H9 (cell line): ENCODE data around the gene AGMO. TPM values are rescaled to one million over a fixed set of nuclear protein-coding genes. Genes with fewer than 3 reads are reported as not detected.

Experiments
- DNase-seq: peaks from one replicate; pipeline ENCODE4 v3.0.0-alpha.2; 2017
- H2AFZ ChIP-seq: one replicate; pipeline ENCODE4 v1.6.1; 2013; ENCODE audit warnings: mild to moderate bottlenecking, low read length, control low read depth, moderate library complexity
- H2AK5ac ChIP-seq: 2 replicates; pipeline ENCODE4 v1.6.1; 2013; ENCODE audit warnings: low read length, control low read depth, mixed read lengths; ENCODE audit not compliant: insufficient read length
- H2BK120ac ChIP-seq: one replicate; pipeline ENCODE4 v1.6.1; 2013; ENCODE audit warnings: low read depth, mild to moderate bottlenecking, low read length, control low read depth, inconsistent platforms; ENCODE audit not compliant: poor library complexity, severe bottlenecking
- H2BK12ac ChIP-seq: 2 replicates; pipeline ENCODE4 v1.6.1; 2013; ENCODE audit warnings: low read length, control low read depth, mixed read lengths, low read depth; ENCODE audit not compliant: insufficient read length
- H2BK15ac ChIP-seq: 2 replicates; pipeline ENCODE4 v1.6.1; 2013; ENCODE audit warnings: low read depth, low read length, control low read depth
- H2BK20ac ChIP-seq: one replicate; pipeline ENCODE4 v1.6.1; 2013; ENCODE audit warnings: low read depth, mild to moderate bottlenecking, low read length, control low read depth, inconsistent platforms; ENCODE audit not compliant: poor library complexity, severe bottlenecking
- H2BK5ac ChIP-seq: 2 replicates; pipeline ENCODE4 v1.6.1; 2013; ENCODE audit warnings: low read length, control low read depth, mixed read lengths; ENCODE audit not compliant: insufficient read length
- H3K14ac ChIP-seq: 2 replicates; pipeline ENCODE4 v1.6.1; 2013; ENCODE audit warnings: low read length, control low read depth; ENCODE audit not compliant: insufficient read depth
- H3K18ac ChIP-seq: 2 replicates; pipeline ENCODE4 v1.6.1; 2013; ENCODE audit warnings: low read depth, mild to moderate bottlenecking, mixed read lengths, low read length, control low read depth; ENCODE audit not compliant: insufficient read length
- H3K23ac ChIP-seq: 2 replicates; pipeline ENCODE4 v1.6.1; 2013; ENCODE audit warnings: low read length, control low read depth, mixed read lengths, low read depth; ENCODE audit not compliant: insufficient read length
- H3K23me2 ChIP-seq: 2 replicates; pipeline ENCODE4 v1.6.1; 2013; ENCODE audit warnings: low read depth, mild to moderate bottlenecking, mixed read lengths, low read length, control low read depth; ENCODE audit not compliant: insufficient read length, poor library complexity, severe bottlenecking
- H3K27ac ChIP-seq: 2 replicates; pipeline ENCODE4 v1.5.1; 2013; ENCODE audit warnings: low read length, control low read depth, mixed read lengths, low read depth; ENCODE audit not compliant: insufficient read length
- H3K27me3 ChIP-seq: 2 replicates; pipeline ENCODE4 v1.6.1; 2013; ENCODE audit warnings: low read length, control low read depth, inconsistent platforms; ENCODE audit not compliant: insufficient read depth
- H3K4ac ChIP-seq: 2 replicates; pipeline ENCODE4 v1.6.1; 2013; ENCODE audit warnings: low read depth, mild to moderate bottlenecking, control low read depth, inconsistent platforms, low read length, moderate library complexity
- H3K4me1 ChIP-seq: 2 replicates; pipeline ENCODE4 v1.6.1; 2013; ENCODE audit warnings: low read length, control low read depth, inconsistent platforms; ENCODE audit not compliant: insufficient read depth
- H3K4me2 ChIP-seq: 2 replicates; pipeline ENCODE4 v1.6.1; 2013; ENCODE audit warnings: low read length, control low read depth, mixed read lengths; ENCODE audit not compliant: insufficient read length, insufficient read depth
- H3K56ac ChIP-seq: 2 replicates; pipeline ENCODE4 v1.6.1; 2013; ENCODE audit warnings: low read depth, mild to moderate bottlenecking, mixed read lengths, low read length, control low read depth; ENCODE audit not compliant: insufficient read length
- H3K79me1 ChIP-seq: 2 replicates; pipeline ENCODE4 v1.6.1; 2013; ENCODE audit warnings: low read depth, mild to moderate bottlenecking, moderate library complexity, low read length, control low read depth, inconsistent platforms; ENCODE audit not compliant: insufficient read depth, poor library complexity, severe bottlenecking
- H3K79me2 ChIP-seq: 2 replicates; pipeline ENCODE4 v1.6.1; 2013; ENCODE audit warnings: low read length, control low read depth, inconsistent platforms; ENCODE audit not compliant: insufficient read depth
- H3K9ac ChIP-seq: 2 replicates; pipeline ENCODE4 v1.6.1; 2013; ENCODE audit warnings: low read length, control low read depth, mixed read lengths; ENCODE audit not compliant: insufficient read length; ENCODE audit errors: extremely low read depth
- H3K9me3 ChIP-seq: one replicate; pipeline ENCODE4 v1.6.1; 2013; ENCODE audit warnings: low read depth, low read length, inconsistent platforms; ENCODE audit not compliant: control insufficient read depth
- H3T11ph ChIP-seq: one replicate; pipeline ENCODE4 v1.6.1; 2013; ENCODE audit warnings: mild to moderate bottlenecking, low read length, control low read depth, inconsistent platforms
- H4K20me1 ChIP-seq: one replicate; pipeline ENCODE4 v1.6.1; 2013; ENCODE audit not compliant: control insufficient read depth, insufficient read length, insufficient read depth
- H4K5ac ChIP-seq: 2 replicates; pipeline ENCODE4 v1.6.1; 2013; ENCODE audit warnings: low read depth, mild to moderate bottlenecking, mixed read lengths, low read length, control low read depth; ENCODE audit not compliant: insufficient read length
- H4K8ac ChIP-seq: replicated peaks from 2 replicates; pipeline ENCODE4 v1.6.1; 2013; ENCODE audit warnings: low read length, control low read depth, mixed read lengths, low read depth; ENCODE audit not compliant: insufficient read length
- H4K91ac ChIP-seq: 2 replicates; pipeline ENCODE4 v1.6.1; 2013; ENCODE audit warnings: low read depth, mild to moderate bottlenecking, moderate library complexity, mixed read lengths, low read length, control low read depth; ENCODE audit not compliant: insufficient read length
- H3K27ac Mint-ChIP-seq, 3 experiments: 2 replicates in 2 of 3; 3 replicates in 1 of 3; pipeline ENCODE4 v1.8.0; 2020 to 2021; ENCODE audit warnings: mixed read lengths in 3 of 3, mild to moderate bottlenecking in 1 of 3, moderate library complexity in 1 of 3
- H3K27me3 Mint-ChIP-seq: 2 replicates; pipeline ENCODE4 v1.8.0; 2021; ENCODE audit warnings: low read depth, mild to moderate bottlenecking, moderate library complexity, mixed read lengths
- H3K36me3 Mint-ChIP-seq, 3 experiments: 2 replicates in 2 of 3; 3 replicates in 1 of 3; pipeline ENCODE4 v1.8.0; 2020 to 2021; ENCODE audit warnings: low read depth in 3 of 3, mixed read lengths in 3 of 3; ENCODE audit not compliant: insufficient read depth in 1 of 3
- H3K4me1 Mint-ChIP-seq, 2 experiments: 2 replicates each; pipeline ENCODE4 v1.8.0; 2020; ENCODE audit warnings: mixed read lengths in 2 of 2
- H3K4me3 Mint-ChIP-seq, 2 experiments: 2 replicates in 1 of 2; 3 replicates in 1 of 2; pipeline ENCODE4 v1.8.0; 2020 to 2021; ENCODE audit warnings: mild to moderate bottlenecking in 2 of 2, mixed read lengths in 2 of 2, moderate library complexity in 1 of 2
- H3K9me3 Mint-ChIP-seq, 2 experiments: 2 replicates in 1 of 2; 3 replicates in 1 of 2; pipeline ENCODE4 v1.8.0; 2020; ENCODE audit warnings: mild to moderate bottlenecking in 2 of 2, mixed read lengths in 2 of 2, moderate library complexity in 1 of 2
- WGBS: extraction: QIAGEN DNeasy Blood & Tissue Kit; methylation state at CpG from one replicate; pipeline ENCODE4 v1.1.7; 2013; ENCODE audit warnings: missing lambda C conversion rate, low lambda C conversion rate, mixed read lengths; ENCODE audit not compliant: insufficient read length; ENCODE audit errors: extremely low coverage; 5-methylcytosine and 5-hydroxymethylcytosine counted together
- total RNA-seq: library from RNA; stranded (reverse); gene quantifications from 2 replicates; pipeline ENCODE4 v1.2.1, GENCODE V29; 2021
- TF ChIP-seq, protein P1 (sequence below): fragments of 200-600 bp; sonication (generic); conservative IDR thresholded peaks from 3 replicates; pipeline ENCODE4 v1.8.0; 2021; ENCODE audit warnings: antibody characterized with exemption, mild to moderate bottlenecking

The AGMO gene
- total RNA-seq, 1 experiment from 2014 or later = 0.70 TPM

GRCh38 chr7:15609287-15609686 is 47.5 kb upstream of the AGMO start:
- no peaks in the 10 kb centered on the region for H3K79me1 ChIP-seq
- H2AFZ ChIP-seq = no peak overlapping the region
- no peak overlapping the region for H2BK120ac ChIP-seq
- Mint-ChIP-seq H3K27ac (no peak overlapping the region; a peak in 1 of 7 replicates), H3K4me3 (no peak overlapping the region), H3K9me3 (no peaks in the 10 kb centered on the region), H3K36me3 (no peaks in the 10 kb centered on the region), H3K4me1 (peaks cover 3 to 6% of the 10 kb centered on the region in 2 experiments; a peak in 3 of 4 replicates), H3K27me3 (no peaks in the 10 kb centered on the region)
- WGBS = no CpG with 5 or more reads among the region's 2 CpGs
- no peak overlapping the region for H3T11ph ChIP-seq
- no peak overlapping the region for H3K18ac ChIP-seq
- DNase-seq = no peak
- H3K4ac ChIP-seq = no peak overlapping the region
- no peak overlapping the region for H4K8ac ChIP-seq
- H2BK20ac ChIP-seq = no peak overlapping the region
- H4K5ac ChIP-seq = no peak overlapping the region
- no peak overlapping the region for H2BK15ac ChIP-seq
- no peak overlapping the region for H3K4me2 ChIP-seq
- H2BK5ac ChIP-seq = no peak overlapping the region
- no peak overlapping the region for H4K91ac ChIP-seq
- H3K27ac ChIP-seq = no peak overlapping the region
- no peak overlapping the region for H3K23ac ChIP-seq
- no peaks in the 10 kb centered on the region for H4K20me1 ChIP-seq
- H3K23me2 ChIP-seq = no peaks in the 10 kb centered on the region
- TF ChIP-seq, protein P1, sequence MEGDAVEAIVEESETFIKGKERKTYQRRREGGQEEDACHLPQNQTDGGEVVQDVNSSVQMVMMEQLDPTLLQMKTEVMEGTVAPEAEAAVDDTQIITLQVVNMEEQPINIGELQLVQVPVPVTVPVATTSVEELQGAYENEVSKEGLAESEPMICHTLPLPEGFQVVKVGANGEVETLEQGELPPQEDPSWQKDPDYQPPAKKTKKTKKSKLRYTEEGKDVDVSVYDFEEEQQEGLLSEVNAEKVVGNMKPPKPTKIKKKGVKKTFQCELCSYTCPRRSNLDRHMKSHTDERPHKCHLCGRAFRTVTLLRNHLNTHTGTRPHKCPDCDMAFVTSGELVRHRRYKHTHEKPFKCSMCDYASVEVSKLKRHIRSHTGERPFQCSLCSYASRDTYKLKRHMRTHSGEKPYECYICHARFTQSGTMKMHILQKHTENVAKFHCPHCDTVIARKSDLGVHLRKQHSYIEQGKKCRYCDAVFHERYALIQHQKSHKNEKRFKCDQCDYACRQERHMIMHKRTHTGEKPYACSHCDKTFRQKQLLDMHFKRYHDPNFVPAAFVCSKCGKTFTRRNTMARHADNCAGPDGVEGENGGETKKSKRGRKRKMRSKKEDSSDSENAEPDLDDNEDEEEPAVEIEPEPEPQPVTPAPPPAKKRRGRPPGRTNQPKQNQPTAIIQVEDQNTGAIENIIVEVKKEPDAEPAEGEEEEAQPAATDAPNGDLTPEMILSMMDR = no peak
- H3K9me3 ChIP-seq = no peaks in the 10 kb centered on the region
- no peak overlapping the region for H3K56ac ChIP-seq
- no peak overlapping the region for H2AK5ac ChIP-seq
- H2BK12ac ChIP-seq = no peak overlapping the region
- no peak overlapping the region for H3K9ac ChIP-seq
- H3K14ac ChIP-seq = no peak overlapping the region
- no peaks in the 10 kb centered on the region for H3K4me1 ChIP-seq
- H3K79me2 ChIP-seq = no peaks in the 10 kb centered on the region
- no peaks in the 10 kb centered on the region for H3K27me3 ChIP-seq
